Renal pelvis (tissue), 4 donors: Measurements from ENCODE around the gene BAHCC1. TPM values are rescaled to one million over a fixed set of nuclear protein-coding genes. Genes with fewer than 3 reads are reported as not detected.

Source experiments
- DNase-seq: peaks from one replicate; pipeline ENCODE4 v3.0.0-alpha.2; 2013
- polyA plus RNA-seq, 3 donors: library from polyadenylated mRNA; unstranded; fragments of 120-200 nt; gene quantifications; one replicate each; pipeline ENCODE4 v1.2.1, GENCODE V29; 2013; ENCODE audit not compliant: insufficient read length in 3 of 3

BAHCC1 gene
- polyA plus RNA-seq, 3 donors = 21.2 to 33.0 (median 24.5) TPM

DNA sequence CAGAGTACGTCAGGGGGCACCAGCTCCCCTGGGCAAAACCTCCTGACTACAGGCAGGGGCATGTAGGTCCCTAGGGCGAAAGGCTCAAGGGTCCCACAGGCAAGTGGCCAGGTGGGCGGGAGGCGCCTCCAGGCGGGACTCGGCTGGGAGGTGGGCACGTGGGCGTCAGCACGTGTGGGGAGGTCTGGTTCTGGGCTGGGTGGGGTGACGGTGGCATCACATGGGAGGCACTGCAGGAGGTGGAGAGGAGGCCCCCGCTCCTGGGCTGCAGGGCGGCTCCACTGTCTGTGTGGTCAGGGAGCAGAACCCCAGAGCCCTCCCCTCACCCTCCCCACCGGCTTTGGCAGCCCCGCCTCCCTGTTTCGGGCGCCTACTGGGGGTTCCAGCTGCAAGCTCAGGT is 64.6 kb downstream of the BAHCC1 start:
- no peak for DNase-seq

DNA sequence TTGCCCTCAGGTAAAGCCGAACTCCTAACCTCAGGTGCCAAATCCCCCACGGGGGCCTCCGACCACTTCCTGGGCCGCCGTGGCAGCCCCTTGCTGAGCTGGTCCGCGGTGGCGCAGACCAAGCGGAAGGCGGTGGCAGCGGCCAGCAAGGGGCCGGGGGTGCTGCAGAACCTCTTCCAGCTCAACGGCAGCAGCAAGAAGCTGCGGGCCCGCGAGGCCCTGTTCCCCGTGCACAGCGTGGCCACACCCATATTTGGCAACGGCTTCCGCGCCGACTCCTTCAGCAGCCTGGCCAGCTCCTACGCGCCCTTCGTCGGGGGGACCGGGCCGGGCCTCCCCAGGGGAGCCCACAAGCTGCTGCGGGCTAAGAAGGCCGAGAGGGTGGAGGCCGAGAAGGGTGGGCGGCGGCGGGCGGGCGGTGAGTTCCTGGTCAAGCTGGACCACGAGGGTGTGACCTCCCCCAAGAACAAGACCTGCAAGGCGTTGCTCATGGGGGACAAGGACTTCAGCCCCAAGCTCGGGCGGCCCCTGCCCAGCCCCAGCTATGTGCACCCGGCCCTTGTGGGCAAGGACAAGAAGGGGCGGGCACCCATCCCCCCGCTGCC is 65.7 kb downstream of the BAHCC1 start:
- DNase-seq = no peak

DNA sequence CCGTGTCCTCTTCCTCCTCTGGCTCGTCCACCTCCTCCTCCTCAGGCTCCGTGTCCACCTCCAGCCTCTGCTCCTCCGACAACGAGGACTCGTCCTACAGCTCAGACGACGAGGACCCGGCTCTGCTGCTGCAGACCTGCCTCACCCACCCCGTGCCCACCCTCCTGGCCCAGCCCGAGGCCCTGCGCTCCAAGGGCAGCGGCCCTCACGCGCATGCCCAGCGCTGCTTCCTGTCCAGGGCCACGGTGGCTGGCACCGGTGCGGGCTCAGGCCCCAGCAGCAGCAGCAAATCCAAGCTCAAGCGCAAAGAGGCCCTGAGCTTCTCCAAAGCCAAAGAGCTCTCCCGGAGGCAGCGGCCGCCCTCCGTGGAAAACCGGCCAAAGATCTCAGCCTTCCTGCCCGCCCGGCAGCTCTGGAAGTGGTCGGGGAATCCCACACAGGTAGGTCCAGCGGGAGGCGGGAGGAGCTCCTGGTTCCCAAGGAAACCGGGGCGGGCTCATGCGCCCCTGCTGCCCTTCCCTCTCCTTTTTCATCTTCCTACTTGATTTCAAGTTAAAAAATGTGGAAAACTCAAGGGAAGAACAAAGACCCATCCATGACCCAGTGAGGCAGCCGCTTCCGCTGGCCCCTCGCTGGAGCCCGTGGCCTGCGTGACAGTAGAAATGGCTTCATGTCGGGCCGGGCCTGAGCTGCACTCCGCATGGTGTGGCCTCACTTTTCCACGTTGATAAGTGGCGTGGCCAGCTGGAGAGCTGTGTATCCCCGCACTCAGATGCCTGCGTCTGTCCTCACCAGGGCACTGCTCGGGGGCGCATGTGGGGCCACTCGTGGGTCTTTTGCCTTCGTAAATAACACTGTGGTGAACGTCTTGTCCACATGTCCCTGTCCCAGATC is 66.6 kb downstream of the BAHCC1 start:
- DNase-seq = no peak

DNA sequence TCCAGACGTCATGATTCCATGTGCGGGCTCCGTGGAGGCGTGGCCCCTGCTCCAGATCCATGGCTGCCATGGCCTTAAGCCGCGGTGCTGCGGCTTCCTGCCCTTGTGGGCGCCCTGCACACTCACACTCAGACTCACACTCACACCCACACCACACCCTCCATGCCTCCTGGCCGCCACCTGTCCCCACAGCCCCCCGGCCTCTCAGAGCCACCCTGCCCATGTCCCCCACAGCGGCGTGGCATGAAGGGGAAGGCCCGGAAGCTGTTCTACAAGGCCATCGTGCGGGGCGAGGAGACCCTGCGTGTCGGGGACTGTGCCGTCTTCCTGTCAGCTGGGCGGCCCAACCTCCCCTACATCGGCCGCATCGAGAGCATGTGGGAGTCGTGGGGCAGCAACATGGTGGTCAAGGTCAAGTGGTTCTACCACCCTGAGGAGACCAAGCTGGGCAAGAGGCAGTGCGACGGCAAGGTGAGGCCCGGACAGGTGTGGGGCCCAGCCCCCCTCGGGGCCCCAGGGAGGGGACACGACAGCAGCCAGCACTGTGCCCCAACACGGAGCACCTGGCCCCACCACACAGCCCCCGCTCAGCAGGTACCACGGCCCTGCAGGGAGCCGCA is 67.4 kb downstream of the BAHCC1 start:
- no peak for DNase-seq

DNA sequence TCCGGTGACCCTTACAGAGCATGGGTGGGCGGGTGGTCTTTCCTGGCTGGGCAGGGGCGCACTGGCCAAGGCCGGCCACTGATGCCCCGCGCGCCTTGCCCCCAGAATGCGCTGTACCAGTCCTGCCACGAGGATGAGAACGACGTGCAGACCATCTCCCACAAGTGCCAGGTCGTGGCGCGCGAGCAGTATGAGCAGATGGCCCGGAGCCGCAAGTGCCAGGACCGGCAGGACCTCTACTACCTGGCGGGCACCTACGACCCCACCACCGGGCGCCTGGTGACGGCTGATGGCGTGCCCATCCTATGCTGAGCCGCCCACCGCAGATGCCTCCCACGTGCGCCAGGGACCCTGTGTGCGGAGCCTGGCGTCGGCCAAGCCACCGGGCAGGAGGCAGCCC is 68.2 kb downstream of the BAHCC1 start:
- DNase-seq = no peak

DNA sequence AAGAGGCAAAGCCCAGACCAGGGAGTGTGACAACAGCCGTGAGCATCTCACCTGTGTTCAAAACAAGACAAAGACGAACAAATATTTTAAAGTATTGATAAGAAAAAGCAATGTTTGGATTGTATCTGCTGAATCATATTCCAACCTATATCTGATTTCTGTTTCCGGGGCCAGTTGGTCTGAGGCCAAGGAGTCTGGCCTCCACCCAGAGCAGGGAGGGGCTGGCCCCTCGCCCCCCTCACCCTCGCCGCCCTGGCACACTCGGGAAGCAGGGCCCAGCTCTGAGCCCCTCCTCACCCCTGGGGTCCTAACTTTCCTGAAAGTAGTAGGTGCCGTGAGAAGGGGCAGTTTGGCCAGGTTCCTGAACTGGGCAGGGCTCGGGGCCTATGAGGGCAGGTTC is 69.3 kb downstream of the BAHCC1 start:
- DNase-seq = no peak

DNA sequence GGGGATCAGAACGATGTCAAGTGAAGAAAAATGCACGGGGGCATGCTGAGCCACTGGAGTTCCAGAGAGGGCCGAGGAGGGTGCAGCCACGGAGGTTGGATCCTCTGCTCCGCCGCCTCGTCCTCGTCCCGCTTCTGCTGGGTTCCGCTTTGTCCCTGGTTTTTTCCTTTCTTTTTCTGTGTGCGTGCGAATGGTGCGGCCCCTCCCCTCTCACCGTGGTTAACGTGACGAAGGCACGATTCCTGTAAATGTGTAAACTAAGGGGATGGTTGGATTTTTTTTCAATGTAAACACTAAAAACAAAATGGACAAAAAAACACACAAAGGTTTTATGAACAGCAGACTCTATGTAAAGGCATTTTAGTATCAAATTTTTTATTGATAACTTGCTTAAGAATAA is 70.7 kb downstream of the BAHCC1 start:
- no peak for DNase-seq

DNA sequence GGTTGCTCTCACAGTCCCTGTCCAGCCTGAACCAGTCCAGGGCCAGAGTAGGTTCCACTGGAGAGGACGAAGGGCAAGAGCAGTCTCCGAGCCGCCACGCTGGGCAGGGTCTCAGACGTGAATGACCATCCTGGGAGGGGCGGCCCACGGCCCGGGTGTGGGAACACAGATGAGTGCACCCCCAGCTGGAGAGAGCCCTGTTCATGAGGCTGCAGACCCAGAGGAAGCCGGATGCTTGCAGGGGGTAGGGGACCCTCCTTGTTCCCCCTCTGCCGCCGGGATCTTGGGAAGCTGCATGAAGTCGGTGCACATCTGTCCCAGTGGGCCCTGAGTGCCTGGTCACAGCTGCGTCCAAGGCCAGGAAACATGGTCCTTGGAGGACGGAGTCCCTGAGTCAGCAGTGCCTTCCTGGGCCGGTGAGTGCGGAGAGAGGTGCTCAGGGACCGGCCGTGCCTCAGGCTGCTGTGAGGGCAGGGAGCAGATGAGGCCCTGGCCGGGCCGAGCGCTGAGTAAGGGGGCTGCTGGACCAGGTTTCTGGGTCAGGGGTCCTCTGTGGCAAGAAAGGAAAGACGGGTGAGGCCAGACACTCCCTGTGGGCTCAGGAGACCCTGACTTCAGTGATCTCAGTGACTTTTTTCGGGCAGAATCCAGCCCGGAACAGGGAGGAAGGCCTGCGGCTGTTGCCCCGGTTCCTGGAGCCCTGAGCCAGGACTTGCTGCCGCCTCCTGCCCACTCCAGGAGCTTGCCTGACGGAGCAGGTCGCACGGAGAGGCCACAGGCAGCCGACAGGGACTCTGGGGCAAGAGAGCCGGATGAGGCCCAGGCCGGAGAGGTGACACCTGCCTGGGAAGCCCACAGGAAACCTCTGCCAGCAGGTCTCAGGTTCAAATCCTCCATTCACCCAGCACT is 71.6 kb downstream of the BAHCC1 start:
- DNase-seq = no peak

DNA sequence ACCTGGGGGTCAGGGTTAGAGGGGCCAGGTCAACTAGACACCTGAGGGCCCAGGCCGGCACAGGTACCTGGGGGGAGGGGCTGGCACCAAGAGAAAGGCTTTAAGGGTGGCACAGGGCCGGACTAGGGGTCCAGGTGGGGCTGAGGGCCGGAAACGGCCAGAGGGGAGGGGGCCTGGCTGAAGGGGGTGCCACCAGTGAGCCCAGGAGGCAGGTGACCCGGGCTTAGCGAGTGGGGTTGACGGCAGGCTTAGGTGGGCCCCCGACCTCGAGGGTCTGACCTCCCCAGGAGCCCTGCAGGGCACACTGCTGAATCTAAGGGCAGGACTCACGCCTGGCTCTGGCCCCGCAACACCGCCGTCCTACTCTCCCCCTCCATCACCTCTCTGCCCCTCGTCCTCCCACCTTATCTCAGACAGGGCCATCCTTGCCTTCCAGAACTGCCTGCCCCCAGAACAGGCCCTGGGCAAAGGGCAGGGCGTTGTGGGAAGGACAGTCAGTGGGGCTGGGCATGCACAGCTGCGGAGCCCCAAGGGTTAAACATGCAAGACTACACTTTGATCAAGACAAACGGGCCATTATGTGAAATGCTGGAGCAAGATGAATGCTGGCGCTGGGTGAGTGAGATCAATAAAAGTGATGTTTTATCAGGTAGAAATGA is 73.0 kb downstream of the BAHCC1 start:
- no peak for DNase-seq

DNA sequence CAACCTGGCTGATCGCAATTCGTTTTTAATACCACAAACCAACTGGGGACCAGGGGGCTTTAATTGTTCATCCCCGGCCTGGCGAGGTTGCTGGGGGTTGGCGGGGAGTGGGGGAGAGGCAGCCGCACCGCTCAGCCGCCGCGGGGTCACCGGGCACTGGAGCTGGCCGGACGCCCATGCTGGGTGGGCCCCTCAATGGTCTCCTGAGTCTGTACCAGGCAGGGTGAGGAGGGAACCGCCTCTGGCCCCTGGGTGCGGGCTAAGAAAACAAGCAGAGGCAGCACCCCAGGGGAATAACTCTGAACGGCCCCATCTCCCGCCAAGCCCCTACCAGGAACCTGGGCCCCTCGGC is 73.5 kb downstream of the BAHCC1 start:
- DNase-seq = no peak

DNA sequence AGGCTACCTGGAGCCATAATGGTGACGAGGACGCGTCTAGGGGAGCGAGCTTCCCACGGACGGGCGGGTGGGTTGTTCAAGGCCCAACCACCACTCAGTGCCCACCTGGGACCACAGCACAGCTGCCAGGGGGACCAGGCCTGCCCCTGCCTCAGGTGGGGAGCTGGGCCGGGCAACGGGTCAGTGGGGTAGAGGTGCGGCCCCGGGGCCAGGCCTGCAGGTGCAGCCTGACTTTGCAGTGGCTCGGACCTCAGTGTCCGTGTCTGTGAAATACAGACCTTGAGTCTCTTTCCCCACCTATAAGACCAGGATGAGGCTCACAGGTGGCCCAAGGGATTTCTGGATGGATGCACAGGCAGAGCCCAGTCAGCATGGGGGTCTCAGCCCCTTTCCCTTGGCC is 74.0 kb downstream of the BAHCC1 start:
- no peak for DNase-seq

DNA sequence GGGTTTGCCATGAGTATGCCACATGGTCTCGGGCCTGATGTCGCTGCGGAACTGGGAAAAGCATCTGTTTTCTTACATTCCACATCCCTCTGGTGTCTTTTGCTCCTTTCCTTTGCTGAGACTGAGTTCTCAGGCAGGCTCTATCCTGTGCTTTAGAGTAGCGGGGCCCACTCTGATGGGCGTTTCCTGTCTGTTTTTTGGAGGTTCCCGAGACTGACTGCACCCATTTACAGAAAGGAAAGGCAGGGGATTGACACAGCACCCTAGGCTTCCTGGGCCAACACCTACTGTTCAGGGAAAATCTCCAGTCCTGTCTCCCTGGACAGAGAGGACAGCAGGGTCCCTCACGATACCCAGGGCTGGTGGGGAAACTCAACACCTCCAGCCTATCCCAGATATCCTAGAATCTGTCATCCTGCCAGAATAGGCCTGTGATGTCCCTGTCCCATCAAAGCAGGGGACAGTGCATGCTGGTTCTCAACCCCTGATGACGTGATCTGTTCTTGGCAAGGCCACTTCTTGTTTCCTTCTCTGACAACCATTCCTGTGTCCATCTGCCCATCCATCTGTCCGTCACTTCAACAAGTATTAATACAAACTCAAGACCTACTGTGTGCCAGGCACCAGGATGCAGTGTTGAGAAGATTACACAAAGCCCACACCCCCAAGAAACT is 75.2 kb downstream of the BAHCC1 start:
- no peak for DNase-seq

DNA sequence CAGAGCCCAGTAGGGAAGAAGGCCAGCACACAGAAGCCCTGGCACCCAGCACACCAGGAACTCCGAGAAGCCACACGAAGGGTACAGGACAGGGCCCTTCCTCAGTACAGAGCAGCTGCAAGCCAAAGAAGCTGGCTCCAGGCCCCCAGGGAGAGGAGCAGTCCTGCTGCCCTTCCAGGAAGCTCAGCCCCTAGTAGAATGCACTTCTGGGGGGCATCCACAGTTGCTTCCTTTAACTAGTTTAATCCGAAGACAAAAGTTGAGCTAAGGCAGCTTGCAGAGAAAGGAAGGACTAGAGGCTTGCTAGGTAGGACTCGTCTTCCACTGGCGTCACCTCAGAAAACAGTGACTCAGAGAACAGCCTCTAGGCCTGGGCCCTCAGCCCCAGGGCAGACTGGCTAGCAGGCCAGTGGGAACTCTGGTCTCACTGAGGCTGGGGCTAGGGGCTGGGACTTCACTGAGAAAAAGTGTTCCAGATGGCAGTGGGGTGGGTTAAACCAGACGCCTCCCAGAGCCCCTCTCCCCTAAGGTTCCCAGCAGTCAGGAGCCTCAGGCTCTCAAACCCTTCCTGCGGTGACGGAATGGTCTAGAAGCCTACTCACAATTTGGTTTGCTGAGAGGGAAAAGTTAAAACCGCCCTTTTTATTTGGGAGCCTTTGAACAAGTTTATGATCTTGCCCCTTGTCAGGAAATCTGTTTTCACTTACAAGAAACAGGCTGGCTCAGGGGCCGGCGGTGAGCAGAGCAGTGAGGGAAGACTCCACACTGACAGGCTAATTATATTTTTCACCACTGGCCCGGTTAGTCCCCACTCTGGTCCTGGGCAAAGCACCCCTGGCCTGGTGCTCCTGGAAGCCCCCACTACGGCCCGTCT is 75.9 kb downstream of the BAHCC1 start:
- no peak for DNase-seq

DNA sequence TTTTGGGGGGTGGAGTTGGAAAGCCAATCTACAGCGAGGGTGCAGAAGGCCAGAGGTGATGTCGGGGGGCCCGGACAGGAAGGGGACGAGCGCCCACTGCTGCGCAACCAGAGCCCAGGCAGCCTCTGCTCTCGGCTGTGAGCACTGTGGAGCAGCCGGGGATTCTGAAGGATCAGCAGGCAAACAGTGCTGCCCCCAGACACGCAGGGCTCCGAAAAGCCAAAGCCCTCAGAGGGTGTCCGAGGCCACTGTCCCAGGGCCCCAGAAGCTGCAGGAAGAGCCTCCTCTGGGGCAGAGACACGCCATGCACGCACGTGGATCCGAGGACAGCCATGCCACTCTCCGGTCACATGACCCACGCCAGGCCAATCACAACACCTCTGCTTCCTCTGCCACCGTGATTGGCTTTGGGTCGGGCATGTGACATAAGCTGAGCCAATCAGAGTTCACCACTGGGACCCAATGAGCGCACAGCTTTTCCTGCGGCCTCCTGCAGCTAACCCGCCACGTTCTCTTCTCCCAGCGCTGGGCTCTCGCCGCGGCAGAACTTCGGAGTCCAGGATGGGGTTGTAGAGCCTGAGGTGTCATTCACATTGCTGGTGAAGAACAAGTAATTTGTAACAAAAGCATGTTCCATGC is 76.7 kb downstream of the BAHCC1 start:
- peak; percentile 83 for DNase-seq

DNA sequence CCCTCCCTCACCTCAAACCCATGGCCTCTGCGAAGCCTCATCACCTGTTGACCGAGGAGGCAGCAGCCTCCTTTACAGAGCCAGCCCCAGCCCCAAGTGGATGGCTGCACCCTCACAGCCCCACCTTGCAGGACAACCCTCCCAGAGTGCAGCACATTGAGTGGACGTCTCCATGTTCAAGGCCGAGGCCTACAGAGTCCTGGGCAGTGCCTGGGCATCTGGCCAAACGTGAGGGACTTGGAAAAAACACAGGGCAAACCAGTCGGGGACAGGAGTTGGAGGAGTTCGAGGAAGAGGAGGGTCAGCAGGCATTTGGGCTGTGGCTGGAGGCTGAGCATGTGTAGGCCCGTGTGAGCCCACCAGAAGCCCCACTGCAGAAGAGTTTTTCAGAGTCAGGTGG is 77.8 kb downstream of the BAHCC1 start:
- no peak for DNase-seq

DNA sequence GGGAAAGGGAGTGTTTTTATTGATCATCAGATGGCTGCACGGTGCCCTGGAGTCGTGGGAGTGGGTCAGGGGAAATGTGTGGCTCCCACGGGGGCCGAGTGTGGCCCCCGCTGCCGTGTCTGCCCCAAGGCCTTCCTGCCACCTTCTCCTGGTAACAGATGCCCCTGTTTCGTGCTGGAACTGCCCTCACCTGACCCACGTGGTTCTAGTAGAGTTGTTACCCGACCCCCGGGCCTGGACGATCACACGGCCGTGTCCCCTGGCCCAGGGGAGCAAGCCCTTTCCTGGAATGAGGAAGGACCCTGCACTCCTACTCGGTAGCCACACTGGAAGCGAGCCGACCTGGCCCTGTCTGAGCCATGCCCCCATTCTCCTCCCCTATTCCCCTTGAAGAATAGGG is 79.7 kb downstream of the BAHCC1 start:
- no peak for DNase-seq

DNA sequence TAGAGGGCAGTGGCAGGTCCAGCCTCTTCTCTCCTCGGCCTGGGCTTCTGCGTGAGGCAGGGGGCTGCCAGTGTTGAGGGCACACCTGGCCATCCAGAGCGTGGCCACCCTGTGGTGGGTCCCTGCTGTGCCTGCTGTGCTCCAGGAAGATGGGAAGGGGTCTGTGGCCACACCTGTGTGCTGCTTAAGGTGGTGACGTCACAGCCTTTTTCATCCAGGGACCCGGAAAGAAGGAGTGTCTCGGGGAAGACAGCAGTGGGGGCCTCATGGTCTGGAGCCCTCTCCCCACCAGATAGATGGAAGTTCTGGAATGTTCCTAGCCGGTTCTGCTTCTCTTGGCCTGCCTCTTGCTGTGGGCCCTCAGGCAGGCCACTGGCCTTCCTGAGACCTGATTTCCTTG is 80.8 kb downstream of the BAHCC1 start:
- no peak for DNase-seq

DNA sequence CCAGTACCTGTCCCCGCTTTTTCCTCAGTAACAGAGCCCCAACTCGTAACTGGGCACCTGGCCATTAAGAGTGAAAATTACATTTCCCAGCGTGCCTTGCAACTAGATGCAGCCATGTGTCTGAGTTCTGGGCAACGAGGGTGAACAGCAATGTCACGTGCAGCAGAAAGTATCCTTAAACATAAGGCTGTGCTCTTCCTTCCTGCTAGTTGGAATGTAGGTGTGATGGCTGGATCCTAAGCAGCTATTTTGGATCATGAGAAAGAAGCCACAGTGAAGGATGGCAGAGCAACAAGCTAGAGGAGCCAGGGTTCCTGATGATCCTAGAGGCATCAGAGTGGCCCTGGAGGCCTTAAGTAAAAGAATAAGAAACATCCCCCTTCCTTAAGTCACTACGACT is 81.4 kb downstream of the BAHCC1 start:
- DNase-seq = no peak

DNA sequence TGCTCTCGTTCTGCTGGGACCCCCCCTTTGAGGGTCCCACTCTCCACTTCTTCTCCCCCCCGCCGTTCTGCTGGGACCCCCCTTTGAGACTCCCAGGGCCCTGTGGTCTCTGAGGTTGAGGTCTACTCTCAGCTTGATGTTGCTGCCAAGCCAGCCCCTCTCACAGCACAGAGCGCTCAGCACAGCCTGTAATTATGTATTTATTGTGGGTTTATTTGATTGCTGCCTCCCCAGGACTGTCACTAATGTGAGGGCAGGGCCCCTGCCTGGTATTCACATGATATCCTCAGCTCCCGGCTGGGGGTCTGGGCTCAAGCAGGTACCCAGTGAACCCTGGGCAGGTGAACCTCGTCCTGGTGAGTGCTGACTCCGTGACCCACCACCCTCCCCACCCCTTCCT is 81.9 kb downstream of the BAHCC1 start:
- DNase-seq = no peak

DNA sequence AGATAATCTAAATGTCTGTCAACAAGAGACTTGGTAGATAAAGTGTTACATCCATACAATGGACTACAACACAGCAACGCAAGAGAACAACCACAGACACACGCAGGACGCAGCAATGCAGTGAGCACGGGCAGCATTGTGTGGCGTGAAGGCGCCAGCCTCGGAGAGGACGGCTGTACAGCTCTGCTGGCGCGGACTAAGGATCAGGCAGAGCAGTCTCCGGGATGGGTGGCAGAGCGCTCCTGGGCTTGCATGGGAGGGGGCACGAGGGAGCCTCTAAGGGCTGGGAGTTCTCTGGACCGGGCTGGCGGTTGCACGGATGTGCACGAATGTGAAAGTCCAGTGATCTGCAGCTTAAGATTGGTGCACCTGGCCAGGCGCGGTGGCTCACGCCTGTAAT is 82.9 kb downstream of the BAHCC1 start:
- no peak for DNase-seq
